H1 (cell line): Measurements from ENCODE around the gene XAB2.

Experiments used
- JUND ChIP-seq: IDR thresholded peaks from 2 replicates; pipeline ENCODE4 v1.6.1; 2011; ENCODE audit warnings: mild to moderate bottlenecking, improper control_type of control experiment, low read length
- TF ChIP-seq, protein P1 (sequence below), 3 experiments: IDR thresholded peaks; 1 replicate in 2 of 3; 2 replicates in 1 of 3; pipeline versions ENCODE4 v1.5.1 to v1.6.1; 2011; ENCODE audit warnings: low read length in 3 of 3, mild to moderate bottlenecking in 3 of 3, inconsistent platforms in 2 of 3, low read depth in 1 of 3, moderate library complexity in 1 of 3; ENCODE audit not compliant: insufficient read depth in 1 of 3; ENCODE audit errors: control extremely low read depth in 1 of 3

DNA sequence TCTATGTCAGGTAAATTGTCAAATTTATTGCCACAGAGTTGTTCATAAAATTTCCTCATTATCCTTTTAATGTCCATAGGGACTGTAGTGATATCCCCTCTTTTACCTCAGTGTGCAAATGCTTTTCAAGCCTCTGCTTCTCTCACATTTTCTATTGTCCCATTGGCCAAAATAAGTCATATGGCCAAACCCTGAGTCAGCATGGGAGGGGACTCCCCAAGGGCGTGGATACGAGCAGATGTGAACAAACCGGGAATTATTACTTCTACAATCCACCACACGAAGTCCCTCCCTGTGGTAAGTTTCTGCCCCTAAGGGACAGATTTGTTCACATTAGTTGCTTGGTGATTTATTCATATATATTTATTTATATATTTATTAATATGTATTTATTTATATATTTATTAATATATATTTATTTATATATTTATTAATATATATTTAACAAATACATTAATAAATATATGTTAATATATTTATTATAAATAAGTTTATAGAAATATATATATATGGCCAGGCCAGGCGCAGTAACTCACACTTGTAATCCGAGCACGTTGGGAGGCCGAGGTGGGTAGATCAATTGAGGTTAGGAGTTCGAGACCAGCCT, 53.8 kb downstream of the XAB2 start:
- TF ChIP-seq JUND = no peak
- TF ChIP-seq, protein P1, sequence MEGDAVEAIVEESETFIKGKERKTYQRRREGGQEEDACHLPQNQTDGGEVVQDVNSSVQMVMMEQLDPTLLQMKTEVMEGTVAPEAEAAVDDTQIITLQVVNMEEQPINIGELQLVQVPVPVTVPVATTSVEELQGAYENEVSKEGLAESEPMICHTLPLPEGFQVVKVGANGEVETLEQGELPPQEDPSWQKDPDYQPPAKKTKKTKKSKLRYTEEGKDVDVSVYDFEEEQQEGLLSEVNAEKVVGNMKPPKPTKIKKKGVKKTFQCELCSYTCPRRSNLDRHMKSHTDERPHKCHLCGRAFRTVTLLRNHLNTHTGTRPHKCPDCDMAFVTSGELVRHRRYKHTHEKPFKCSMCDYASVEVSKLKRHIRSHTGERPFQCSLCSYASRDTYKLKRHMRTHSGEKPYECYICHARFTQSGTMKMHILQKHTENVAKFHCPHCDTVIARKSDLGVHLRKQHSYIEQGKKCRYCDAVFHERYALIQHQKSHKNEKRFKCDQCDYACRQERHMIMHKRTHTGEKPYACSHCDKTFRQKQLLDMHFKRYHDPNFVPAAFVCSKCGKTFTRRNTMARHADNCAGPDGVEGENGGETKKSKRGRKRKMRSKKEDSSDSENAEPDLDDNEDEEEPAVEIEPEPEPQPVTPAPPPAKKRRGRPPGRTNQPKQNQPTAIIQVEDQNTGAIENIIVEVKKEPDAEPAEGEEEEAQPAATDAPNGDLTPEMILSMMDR (IDR thresholded peaks at IDR 0.05; ENCODE audit: control extremely low read depth in 1 of 3, insufficient read depth in 1 of 3, low read depth in 1 of 3, low read length in 3 of 3) = no peak
